Hematopoietic multipotent progenitor cell treated with erythropoietin and hydrocortisone succinate and interleukin-3 and kit ligand, for 6 days (in vitro differentiated cells): ENCODE results near the gene FYB1.
A peak's percentile ranks its signal among the peaks of the same experiment; 100 is the strongest.

Source experiments
- DNase-seq: peaks from one replicate; pipeline ENCODE4 v3.0.0-alpha.2; 2015

Gene FYB1

GRCh38 chr5:39158127-39158593, 61.2 kb downstream of the FYB1 start:
- DNase-seq = peak; percentile 41

- DNase-seq = no peak
These were observed 61.7 kb downstream of the FYB1 start for GRCh38 chr5:39157701-39158100.

- DNase-seq = no peak
These were observed 63.3 kb downstream of the FYB1 start for GRCh38 chr5:39156082-39156481.

- no peak for DNase-seq
These were observed 67.6 kb downstream of the FYB1 start for GRCh38 chr5:39151745-39152144.

- DNase-seq = no peak
These were observed 69.4 kb downstream of the FYB1 start for GRCh38 chr5:39149966-39150365.

GRCh38 chr5:39148983-39149534, 70.3 kb downstream of the FYB1 start:
- DNase-seq = peak; percentile 70

GRCh38 chr5:39146831-39147540, 72.4 kb downstream of the FYB1 start:
- DNase-seq = no peak

- no peak for DNase-seq
These were observed 76.1 kb downstream of the FYB1 start for GRCh38 chr5:39143151-39143860.

GRCh38 chr5:39140558-39141168, 78.7 kb downstream of the FYB1 start:
- no peak for DNase-seq

GRCh38 chr5:39138892-39139291, 80.5 kb downstream of the FYB1 start:
- DNase-seq = no peak

GRCh38 chr5:39137819-39138451, 81.4 kb downstream of the FYB1 start:
- no peak for DNase-seq

GRCh38 chr5:39137391-39137790, 82.0 kb downstream of the FYB1 start:
- no peak for DNase-seq

- DNase-seq = no peak
These were observed 86.6 kb downstream of the FYB1 start for GRCh38 chr5:39132792-39133191.

- no peak for DNase-seq
These were observed 87.3 kb downstream of the FYB1 start for GRCh38 chr5:39132128-39132447.

GRCh38 chr5:39131210-39132127, 87.9 kb downstream of the FYB1 start:
- peak; percentile 33 for DNase-seq

GRCh38 chr5:39130716-39131115, 88.6 kb downstream of the FYB1 start:
- DNase-seq = no peak

- DNase-seq = no peak
These were observed 97.4 kb downstream of the FYB1 start for GRCh38 chr5:39121922-39122321.

- DNase-seq = no peak
These were observed 98.0 kb downstream of the FYB1 start for GRCh38 chr5:39121315-39121714.

GRCh38 chr5:39120052-39120420, 99.3 kb downstream of the FYB1 start:
- no peak for DNase-seq

- DNase-seq = peak; percentile 70
These were observed 99.8 kb downstream of the FYB1 start for GRCh38 chr5:39119404-39120051.

GRCh38 chr5:39118638-39119037, 100.7 kb downstream of the FYB1 start:
- DNase-seq = no peak

GRCh38 chr5:39117401-39117800, 102.0 kb downstream of the FYB1 start:
- peak; percentile 92 for DNase-seq
